ENCODE measurements around the gene ARHGAP26.

ARHGAP26 gene

GRCh38 chr5:143045062-143045461 is 274.9 kb downstream of the ARHGAP26 start:
- DNase-seq (ENCODE audit: low spot score), result no peak

- DNase-seq (ENCODE audit: low spot score), result no peak
These were observed 276.1 kb downstream of the ARHGAP26 start for GRCh38 chr5:143046314-143046713.

GRCh38 chr5:143047091-143047490 is 276.9 kb downstream of the ARHGAP26 start:
- no peak for DNase-seq (ENCODE audit: low spot score)

- no peak for DNase-seq (ENCODE audit: low spot score)
These were observed 280.0 kb downstream of the ARHGAP26 start for GRCh38 chr5:143050183-143050582.

GRCh38 chr5:143051244-143052058 is 281.3 kb downstream of the ARHGAP26 start:
- no peak for DNase-seq (ENCODE audit: low spot score)

GRCh38 chr5:143052967-143053682 is 282.9 kb downstream of the ARHGAP26 start:
- peak; percentile 85 for DNase-seq (ENCODE audit: low spot score)

GRCh38 chr5:143053780-143054179 is 283.6 kb downstream of the ARHGAP26 start:
- DNase-seq (ENCODE audit: low spot score), result no peak

- DNase-seq (ENCODE audit: low spot score), result no peak
These were observed 284.3 kb downstream of the ARHGAP26 start for GRCh38 chr5:143054480-143054941.

- no peak for DNase-seq (ENCODE audit: low spot score)
These were observed 285.6 kb downstream of the ARHGAP26 start for GRCh38 chr5:143055596-143056338.

- DNase-seq (ENCODE audit: low spot score), result no peak
These were observed 286.1 kb downstream of the ARHGAP26 start for GRCh38 chr5:143056339-143056704.

GRCh38 chr5:143056792-143057579 is 286.8 kb downstream of the ARHGAP26 start:
- DNase-seq (ENCODE audit: low spot score), result no peak

GRCh38 chr5:143057580-143057999 is 287.4 kb downstream of the ARHGAP26 start:
- no peak for DNase-seq (ENCODE audit: low spot score)

- no peak for DNase-seq (ENCODE audit: low spot score)
These were observed 289.2 kb downstream of the ARHGAP26 start for GRCh38 chr5:143059355-143059754.

- no peak for DNase-seq (ENCODE audit: low spot score)
These were observed 290.0 kb downstream of the ARHGAP26 start for GRCh38 chr5:143059976-143060765.

GRCh38 chr5:143061161-143061945 is 291.2 kb downstream of the ARHGAP26 start:
- DNase-seq (ENCODE audit: low spot score), result no peak

- no peak for DNase-seq (ENCODE audit: low spot score)
These were observed 292.2 kb downstream of the ARHGAP26 start for GRCh38 chr5:143062379-143062778.

- DNase-seq (ENCODE audit: low spot score), result no peak
These were observed 293.2 kb downstream of the ARHGAP26 start for GRCh38 chr5:143063175-143063970.

- no peak for DNase-seq (ENCODE audit: low spot score)
These were observed 294.1 kb downstream of the ARHGAP26 start for GRCh38 chr5:143064218-143064641.

- DNase-seq (ENCODE audit: low spot score), result no peak
These were observed 294.5 kb downstream of the ARHGAP26 start for GRCh38 chr5:143064676-143065075.
